H9 (cell line): ENCODE measurements around the gene GIMAP6. TPM values are rescaled to one million over a fixed set of nuclear protein-coding genes. Genes with fewer than 3 reads are reported as not detected.

Experiments
- DNase-seq: peaks from one replicate; pipeline ENCODE4 v3.0.0-alpha.2; 2017
- H2AFZ ChIP-seq: one replicate; pipeline ENCODE4 v1.6.1; 2013; ENCODE audit warnings: mild to moderate bottlenecking, low read length, control low read depth, moderate library complexity
- H2AK5ac ChIP-seq: 2 replicates; pipeline ENCODE4 v1.6.1; 2013; ENCODE audit warnings: low read length, control low read depth, mixed read lengths; ENCODE audit not compliant: insufficient read length
- H2BK120ac ChIP-seq: one replicate; pipeline ENCODE4 v1.6.1; 2013; ENCODE audit warnings: low read depth, mild to moderate bottlenecking, low read length, control low read depth, inconsistent platforms; ENCODE audit not compliant: poor library complexity, severe bottlenecking
- H2BK12ac ChIP-seq: 2 replicates; pipeline ENCODE4 v1.6.1; 2013; ENCODE audit warnings: low read length, control low read depth, mixed read lengths, low read depth; ENCODE audit not compliant: insufficient read length
- H2BK15ac ChIP-seq: 2 replicates; pipeline ENCODE4 v1.6.1; 2013; ENCODE audit warnings: low read depth, low read length, control low read depth
- H2BK20ac ChIP-seq: one replicate; pipeline ENCODE4 v1.6.1; 2013; ENCODE audit warnings: low read depth, mild to moderate bottlenecking, low read length, control low read depth, inconsistent platforms; ENCODE audit not compliant: poor library complexity, severe bottlenecking
- H2BK5ac ChIP-seq: 2 replicates; pipeline ENCODE4 v1.6.1; 2013; ENCODE audit warnings: low read length, control low read depth, mixed read lengths; ENCODE audit not compliant: insufficient read length
- H3K14ac ChIP-seq: 2 replicates; pipeline ENCODE4 v1.6.1; 2013; ENCODE audit warnings: low read length, control low read depth; ENCODE audit not compliant: insufficient read depth
- H3K18ac ChIP-seq: 2 replicates; pipeline ENCODE4 v1.6.1; 2013; ENCODE audit warnings: low read depth, mild to moderate bottlenecking, mixed read lengths, low read length, control low read depth; ENCODE audit not compliant: insufficient read length
- H3K23ac ChIP-seq: 2 replicates; pipeline ENCODE4 v1.6.1; 2013; ENCODE audit warnings: low read length, control low read depth, mixed read lengths, low read depth; ENCODE audit not compliant: insufficient read length
- H3K23me2 ChIP-seq: 2 replicates; pipeline ENCODE4 v1.6.1; 2013; ENCODE audit warnings: low read depth, mild to moderate bottlenecking, mixed read lengths, low read length, control low read depth; ENCODE audit not compliant: insufficient read length, poor library complexity, severe bottlenecking
- H3K27ac ChIP-seq: 2 replicates; pipeline ENCODE4 v1.5.1; 2013; ENCODE audit warnings: low read length, control low read depth, mixed read lengths, low read depth; ENCODE audit not compliant: insufficient read length
- H3K27me3 ChIP-seq: 2 replicates; pipeline ENCODE4 v1.6.1; 2013; ENCODE audit warnings: low read length, control low read depth, inconsistent platforms; ENCODE audit not compliant: insufficient read depth
- H3K4ac ChIP-seq: 2 replicates; pipeline ENCODE4 v1.6.1; 2013; ENCODE audit warnings: low read depth, mild to moderate bottlenecking, control low read depth, inconsistent platforms, low read length, moderate library complexity
- H3K4me1 ChIP-seq: 2 replicates; pipeline ENCODE4 v1.6.1; 2013; ENCODE audit warnings: low read length, control low read depth, inconsistent platforms; ENCODE audit not compliant: insufficient read depth
- H3K4me2 ChIP-seq: 2 replicates; pipeline ENCODE4 v1.6.1; 2013; ENCODE audit warnings: low read length, control low read depth, mixed read lengths; ENCODE audit not compliant: insufficient read length, insufficient read depth
- H3K56ac ChIP-seq: 2 replicates; pipeline ENCODE4 v1.6.1; 2013; ENCODE audit warnings: low read depth, mild to moderate bottlenecking, mixed read lengths, low read length, control low read depth; ENCODE audit not compliant: insufficient read length
- H3K79me1 ChIP-seq: 2 replicates; pipeline ENCODE4 v1.6.1; 2013; ENCODE audit warnings: low read depth, mild to moderate bottlenecking, moderate library complexity, low read length, control low read depth, inconsistent platforms; ENCODE audit not compliant: insufficient read depth, poor library complexity, severe bottlenecking
- H3K79me2 ChIP-seq: 2 replicates; pipeline ENCODE4 v1.6.1; 2013; ENCODE audit warnings: low read length, control low read depth, inconsistent platforms; ENCODE audit not compliant: insufficient read depth
- H3K9ac ChIP-seq: 2 replicates; pipeline ENCODE4 v1.6.1; 2013; ENCODE audit warnings: low read length, control low read depth, mixed read lengths; ENCODE audit not compliant: insufficient read length; ENCODE audit errors: extremely low read depth
- H3K9me3 ChIP-seq: one replicate; pipeline ENCODE4 v1.6.1; 2013; ENCODE audit warnings: low read depth, low read length, inconsistent platforms; ENCODE audit not compliant: control insufficient read depth
- H3T11ph ChIP-seq: one replicate; pipeline ENCODE4 v1.6.1; 2013; ENCODE audit warnings: mild to moderate bottlenecking, low read length, control low read depth, inconsistent platforms
- H4K20me1 ChIP-seq: one replicate; pipeline ENCODE4 v1.6.1; 2013; ENCODE audit not compliant: control insufficient read depth, insufficient read length, insufficient read depth
- H4K5ac ChIP-seq: 2 replicates; pipeline ENCODE4 v1.6.1; 2013; ENCODE audit warnings: low read depth, mild to moderate bottlenecking, mixed read lengths, low read length, control low read depth; ENCODE audit not compliant: insufficient read length
- H4K8ac ChIP-seq: replicated peaks from 2 replicates; pipeline ENCODE4 v1.6.1; 2013; ENCODE audit warnings: low read length, control low read depth, mixed read lengths, low read depth; ENCODE audit not compliant: insufficient read length
- H4K91ac ChIP-seq: 2 replicates; pipeline ENCODE4 v1.6.1; 2013; ENCODE audit warnings: low read depth, mild to moderate bottlenecking, moderate library complexity, mixed read lengths, low read length, control low read depth; ENCODE audit not compliant: insufficient read length
- H3K27ac Mint-ChIP-seq, 3 experiments: 2 replicates in 2 of 3; 3 replicates in 1 of 3; pipeline ENCODE4 v1.8.0; 2020 to 2021; ENCODE audit warnings: mixed read lengths in 3 of 3, mild to moderate bottlenecking in 1 of 3, moderate library complexity in 1 of 3
- H3K27me3 Mint-ChIP-seq: 2 replicates; pipeline ENCODE4 v1.8.0; 2021; ENCODE audit warnings: low read depth, mild to moderate bottlenecking, moderate library complexity, mixed read lengths
- H3K36me3 Mint-ChIP-seq, 3 experiments: 2 replicates in 2 of 3; 3 replicates in 1 of 3; pipeline ENCODE4 v1.8.0; 2020 to 2021; ENCODE audit warnings: low read depth in 3 of 3, mixed read lengths in 3 of 3; ENCODE audit not compliant: insufficient read depth in 1 of 3
- H3K4me1 Mint-ChIP-seq, 2 experiments: 2 replicates each; pipeline ENCODE4 v1.8.0; 2020; ENCODE audit warnings: mixed read lengths in 2 of 2
- H3K4me3 Mint-ChIP-seq, 2 experiments: 2 replicates in 1 of 2; 3 replicates in 1 of 2; pipeline ENCODE4 v1.8.0; 2020 to 2021; ENCODE audit warnings: mild to moderate bottlenecking in 2 of 2, mixed read lengths in 2 of 2, moderate library complexity in 1 of 2
- H3K9me3 Mint-ChIP-seq, 2 experiments: 2 replicates in 1 of 2; 3 replicates in 1 of 2; pipeline ENCODE4 v1.8.0; 2020; ENCODE audit warnings: mild to moderate bottlenecking in 2 of 2, mixed read lengths in 2 of 2, moderate library complexity in 1 of 2
- CTCF ChIP-seq: fragments of 200-600 bp; sonication (generic); conservative IDR thresholded peaks from 3 replicates; pipeline ENCODE4 v1.8.0; 2021; ENCODE audit warnings: antibody characterized with exemption, mild to moderate bottlenecking
- WGBS: extraction: QIAGEN DNeasy Blood & Tissue Kit; methylation state at CpG from one replicate; pipeline ENCODE4 v1.1.7; 2013; ENCODE audit warnings: missing lambda C conversion rate, low lambda C conversion rate, mixed read lengths; ENCODE audit not compliant: insufficient read length; ENCODE audit errors: extremely low coverage; 5-methylcytosine and 5-hydroxymethylcytosine counted together
- total RNA-seq: library from RNA; stranded (reverse); gene quantifications from 2 replicates; pipeline ENCODE4 v1.2.1, GENCODE V29; 2021

GIMAP6 gene
- total RNA-seq, 1 experiment from 2014 or later = not detected

- no peak overlapping the region for H4K5ac ChIP-seq
- TF ChIP-seq CTCF = no peak
- H2BK20ac ChIP-seq = no peak overlapping the region
- Mint-ChIP-seq H3K36me3 (no peaks in the 10 kb centered on the region; a peak in 2 of 7 replicates), H3K9me3 (peaks cover 9 to 10% of the 10 kb centered on the region in 2 experiments; a peak in 3 of 5 replicates), H3K4me3 (no peak overlapping the region), H3K4me1 (no peaks in the 10 kb centered on the region), H3K27ac (no peak overlapping the region), H3K27me3 (peaks cover 59% of the 10 kb centered on the region)
- H3K18ac ChIP-seq = no peak overlapping the region
- no peak overlapping the region for H3K14ac ChIP-seq
- H3K4ac ChIP-seq = no peak overlapping the region
- peaks cover 5% of the 10 kb centered on the region for H3K9me3 ChIP-seq
- H2AFZ ChIP-seq = no peak overlapping the region
- H3K23ac ChIP-seq = no peak overlapping the region
- DNase-seq = no peak
- no peak overlapping the region for H2BK120ac ChIP-seq
- no peak overlapping the region for H3K4me2 ChIP-seq
- no peaks in the 10 kb centered on the region for H4K20me1 ChIP-seq
- H3K79me2 ChIP-seq = no peaks in the 10 kb centered on the region
- H3K27me3 ChIP-seq = no peaks in the 10 kb centered on the region
- no peak overlapping the region for H3K9ac ChIP-seq
- no peak overlapping the region for H3K27ac ChIP-seq
- H2AK5ac ChIP-seq = no peak overlapping the region
- no peak overlapping the region for H2BK5ac ChIP-seq
- no peak overlapping the region for H2BK15ac ChIP-seq
- no peaks in the 10 kb centered on the region for H3K23me2 ChIP-seq
- no CpG with 5 or more reads among the region's 2 CpGs for WGBS
- H3T11ph ChIP-seq = no peak overlapping the region
- no peak overlapping the region for H4K8ac ChIP-seq
- no peaks in the 10 kb centered on the region for H3K4me1 ChIP-seq
- no peak overlapping the region for H4K91ac ChIP-seq
- H2BK12ac ChIP-seq = no peak overlapping the region
- no peak overlapping the region for H3K56ac ChIP-seq
- no peaks in the 10 kb centered on the region for H3K79me1 ChIP-seq
Observed at GRCh38 chr7:150665896-150666295, 33.7 kb upstream of the GIMAP6 start.
